H9 (cell line): ENCODE results near the gene MYL11. TPM values are rescaled to one million over a fixed set of nuclear protein-coding genes. Genes with fewer than 3 reads are reported as not detected.

Experiments used
- DNase-seq: peaks from one replicate; pipeline ENCODE4 v3.0.0-alpha.2; 2017
- H2AFZ ChIP-seq: one replicate; pipeline ENCODE4 v1.6.1; 2013; ENCODE audit warnings: mild to moderate bottlenecking, low read length, control low read depth, moderate library complexity
- H2AK5ac ChIP-seq: 2 replicates; pipeline ENCODE4 v1.6.1; 2013; ENCODE audit warnings: low read length, control low read depth, mixed read lengths; ENCODE audit not compliant: insufficient read length
- H2BK120ac ChIP-seq: one replicate; pipeline ENCODE4 v1.6.1; 2013; ENCODE audit warnings: low read depth, mild to moderate bottlenecking, low read length, control low read depth, inconsistent platforms; ENCODE audit not compliant: poor library complexity, severe bottlenecking
- H2BK12ac ChIP-seq: 2 replicates; pipeline ENCODE4 v1.6.1; 2013; ENCODE audit warnings: low read length, control low read depth, mixed read lengths, low read depth; ENCODE audit not compliant: insufficient read length
- H2BK15ac ChIP-seq: 2 replicates; pipeline ENCODE4 v1.6.1; 2013; ENCODE audit warnings: low read depth, low read length, control low read depth
- H2BK20ac ChIP-seq: one replicate; pipeline ENCODE4 v1.6.1; 2013; ENCODE audit warnings: low read depth, mild to moderate bottlenecking, low read length, control low read depth, inconsistent platforms; ENCODE audit not compliant: poor library complexity, severe bottlenecking
- H2BK5ac ChIP-seq: 2 replicates; pipeline ENCODE4 v1.6.1; 2013; ENCODE audit warnings: low read length, control low read depth, mixed read lengths; ENCODE audit not compliant: insufficient read length
- H3K14ac ChIP-seq: 2 replicates; pipeline ENCODE4 v1.6.1; 2013; ENCODE audit warnings: low read length, control low read depth; ENCODE audit not compliant: insufficient read depth
- H3K18ac ChIP-seq: 2 replicates; pipeline ENCODE4 v1.6.1; 2013; ENCODE audit warnings: low read depth, mild to moderate bottlenecking, mixed read lengths, low read length, control low read depth; ENCODE audit not compliant: insufficient read length
- H3K23ac ChIP-seq: 2 replicates; pipeline ENCODE4 v1.6.1; 2013; ENCODE audit warnings: low read length, control low read depth, mixed read lengths, low read depth; ENCODE audit not compliant: insufficient read length
- H3K23me2 ChIP-seq: 2 replicates; pipeline ENCODE4 v1.6.1; 2013; ENCODE audit warnings: low read depth, mild to moderate bottlenecking, mixed read lengths, low read length, control low read depth; ENCODE audit not compliant: insufficient read length, poor library complexity, severe bottlenecking
- H3K27ac ChIP-seq: 2 replicates; pipeline ENCODE4 v1.5.1; 2013; ENCODE audit warnings: low read length, control low read depth, mixed read lengths, low read depth; ENCODE audit not compliant: insufficient read length
- H3K27me3 ChIP-seq: 2 replicates; pipeline ENCODE4 v1.6.1; 2013; ENCODE audit warnings: low read length, control low read depth, inconsistent platforms; ENCODE audit not compliant: insufficient read depth
- H3K4ac ChIP-seq: 2 replicates; pipeline ENCODE4 v1.6.1; 2013; ENCODE audit warnings: low read depth, mild to moderate bottlenecking, control low read depth, inconsistent platforms, low read length, moderate library complexity
- H3K4me1 ChIP-seq: 2 replicates; pipeline ENCODE4 v1.6.1; 2013; ENCODE audit warnings: low read length, control low read depth, inconsistent platforms; ENCODE audit not compliant: insufficient read depth
- H3K4me2 ChIP-seq: 2 replicates; pipeline ENCODE4 v1.6.1; 2013; ENCODE audit warnings: low read length, control low read depth, mixed read lengths; ENCODE audit not compliant: insufficient read length, insufficient read depth
- H3K56ac ChIP-seq: 2 replicates; pipeline ENCODE4 v1.6.1; 2013; ENCODE audit warnings: low read depth, mild to moderate bottlenecking, mixed read lengths, low read length, control low read depth; ENCODE audit not compliant: insufficient read length
- H3K79me1 ChIP-seq: 2 replicates; pipeline ENCODE4 v1.6.1; 2013; ENCODE audit warnings: low read depth, mild to moderate bottlenecking, moderate library complexity, low read length, control low read depth, inconsistent platforms; ENCODE audit not compliant: insufficient read depth, poor library complexity, severe bottlenecking
- H3K79me2 ChIP-seq: 2 replicates; pipeline ENCODE4 v1.6.1; 2013; ENCODE audit warnings: low read length, control low read depth, inconsistent platforms; ENCODE audit not compliant: insufficient read depth
- H3K9ac ChIP-seq: 2 replicates; pipeline ENCODE4 v1.6.1; 2013; ENCODE audit warnings: low read length, control low read depth, mixed read lengths; ENCODE audit not compliant: insufficient read length; ENCODE audit errors: extremely low read depth
- H3K9me3 ChIP-seq: one replicate; pipeline ENCODE4 v1.6.1; 2013; ENCODE audit warnings: low read depth, low read length, inconsistent platforms; ENCODE audit not compliant: control insufficient read depth
- H3T11ph ChIP-seq: one replicate; pipeline ENCODE4 v1.6.1; 2013; ENCODE audit warnings: mild to moderate bottlenecking, low read length, control low read depth, inconsistent platforms
- H4K20me1 ChIP-seq: one replicate; pipeline ENCODE4 v1.6.1; 2013; ENCODE audit not compliant: control insufficient read depth, insufficient read length, insufficient read depth
- H4K5ac ChIP-seq: 2 replicates; pipeline ENCODE4 v1.6.1; 2013; ENCODE audit warnings: low read depth, mild to moderate bottlenecking, mixed read lengths, low read length, control low read depth; ENCODE audit not compliant: insufficient read length
- H4K8ac ChIP-seq: replicated peaks from 2 replicates; pipeline ENCODE4 v1.6.1; 2013; ENCODE audit warnings: low read length, control low read depth, mixed read lengths, low read depth; ENCODE audit not compliant: insufficient read length
- H4K91ac ChIP-seq: 2 replicates; pipeline ENCODE4 v1.6.1; 2013; ENCODE audit warnings: low read depth, mild to moderate bottlenecking, moderate library complexity, mixed read lengths, low read length, control low read depth; ENCODE audit not compliant: insufficient read length
- H3K27ac Mint-ChIP-seq, 3 experiments: 2 replicates in 2 of 3; 3 replicates in 1 of 3; pipeline ENCODE4 v1.8.0; 2020 to 2021; ENCODE audit warnings: mixed read lengths in 3 of 3, mild to moderate bottlenecking in 1 of 3, moderate library complexity in 1 of 3
- H3K27me3 Mint-ChIP-seq: 2 replicates; pipeline ENCODE4 v1.8.0; 2021; ENCODE audit warnings: low read depth, mild to moderate bottlenecking, moderate library complexity, mixed read lengths
- H3K36me3 Mint-ChIP-seq, 3 experiments: 2 replicates in 2 of 3; 3 replicates in 1 of 3; pipeline ENCODE4 v1.8.0; 2020 to 2021; ENCODE audit warnings: low read depth in 3 of 3, mixed read lengths in 3 of 3; ENCODE audit not compliant: insufficient read depth in 1 of 3
- H3K4me1 Mint-ChIP-seq, 2 experiments: 2 replicates each; pipeline ENCODE4 v1.8.0; 2020; ENCODE audit warnings: mixed read lengths in 2 of 2
- H3K4me3 Mint-ChIP-seq, 2 experiments: 2 replicates in 1 of 2; 3 replicates in 1 of 2; pipeline ENCODE4 v1.8.0; 2020 to 2021; ENCODE audit warnings: mild to moderate bottlenecking in 2 of 2, mixed read lengths in 2 of 2, moderate library complexity in 1 of 2
- H3K9me3 Mint-ChIP-seq, 2 experiments: 2 replicates in 1 of 2; 3 replicates in 1 of 2; pipeline ENCODE4 v1.8.0; 2020; ENCODE audit warnings: mild to moderate bottlenecking in 2 of 2, mixed read lengths in 2 of 2, moderate library complexity in 1 of 2
- CTCF ChIP-seq: fragments of 200-600 bp; sonication (generic); conservative IDR thresholded peaks from 3 replicates; pipeline ENCODE4 v1.8.0; 2021; ENCODE audit warnings: antibody characterized with exemption, mild to moderate bottlenecking
- WGBS: extraction: QIAGEN DNeasy Blood & Tissue Kit; methylation state at CpG from one replicate; pipeline ENCODE4 v1.1.7; 2013; ENCODE audit warnings: missing lambda C conversion rate, low lambda C conversion rate, mixed read lengths; ENCODE audit not compliant: insufficient read length; ENCODE audit errors: extremely low coverage; 5-methylcytosine and 5-hydroxymethylcytosine counted together
- total RNA-seq: library from RNA; stranded (reverse); gene quantifications from 2 replicates; pipeline ENCODE4 v1.2.1, GENCODE V29; 2021

The MYL11 gene
- total RNA-seq, 1 experiment from 2014 or later, result 0.70 TPM

GRCh38 chr16:30366511-30366910 is 8.1 kb upstream of the MYL11 start:
- no peak overlapping the region for H2AFZ ChIP-seq
- peaks cover 6% of the 10 kb centered on the region for H3K4me1 ChIP-seq
- Mint-ChIP-seq H3K36me3 (peaks cover 14 to 29% (median 25%) of the 10 kb centered on the region in 3 experiments; a peak in 6 of 7 replicates), H3K4me1 (peaks cover 27 to 28% of the 10 kb centered on the region in 2 experiments), H3K27me3 (no peaks in the 10 kb centered on the region; the same call in 1 of the 2 replicates), H3K27ac (0 out of 7 replicates have a peak overlapping the region, but pooled peaks of 1 of the 3 experiments have one; percentile 20), H3K9me3 (peaks cover 0 to 3% of the 10 kb centered on the region in 2 experiments; a peak in 3 of 5 replicates), H3K4me3 (peak overlapping the region in 1 of 2 experiments; percentile 40; a peak in 2 of 5 replicates)
- H3K27ac ChIP-seq, result no peak overlapping the region
- H4K5ac ChIP-seq, result no peak overlapping the region
- H3K18ac ChIP-seq, result no peak overlapping the region
- H4K91ac ChIP-seq, result no peak overlapping the region
- no peak overlapping the region for H3K56ac ChIP-seq
- H4K20me1 ChIP-seq, result no peaks in the 10 kb centered on the region
- no peak overlapping the region for H2BK20ac ChIP-seq
- no peak overlapping the region for H3K9ac ChIP-seq
- no peak overlapping the region for H3K14ac ChIP-seq
- TF ChIP-seq CTCF, result no peak
- no peak for DNase-seq
- H3K23me2 ChIP-seq, result peaks cover 10% of the 10 kb centered on the region
- H3T11ph ChIP-seq, result no peak overlapping the region
- no peaks in the 10 kb centered on the region for H3K27me3 ChIP-seq
- no peaks in the 10 kb centered on the region for H3K9me3 ChIP-seq
- H4K8ac ChIP-seq, result no peak overlapping the region
- no peak overlapping the region for H2BK12ac ChIP-seq
- no peaks in the 10 kb centered on the region; the same call in 1 of the 2 replicates for H3K79me2 ChIP-seq
- H2BK120ac ChIP-seq, result no peak overlapping the region
- H2BK15ac ChIP-seq, result no peak overlapping the region
- no peak overlapping the region for H2AK5ac ChIP-seq
- WGBS, result no CpG with 5 or more reads among the region's 4 CpGs
- no peak overlapping the region for H3K23ac ChIP-seq
- H3K4me2 ChIP-seq, result no peak overlapping the region
- no peak overlapping the region for H3K4ac ChIP-seq
- no peak overlapping the region for H2BK5ac ChIP-seq
- H3K79me1 ChIP-seq, result peaks cover 3% of the 10 kb centered on the region
